ENCODE results near the gene SLIT1.

Gene SLIT1

GRCh38 chr10:97120370-97120769 lies 65.4 kb downstream of the SLIT1 start:
- DNase-seq (ENCODE audit: low spot score) (no peak), ATAC-seq (ENCODE audit: low read depth) (no peak)
- no peak overlapping the region for H3K27ac ChIP-seq (ENCODE audit: poor library complexity, severe bottlenecking)
- no peak overlapping the region for H3K4me3 ChIP-seq (ENCODE audit: severe bottlenecking)
- no peaks in the 10 kb centered on the region for H3K9me3 ChIP-seq (ENCODE audit: severe bottlenecking)
- H3K36me3 ChIP-seq (ENCODE audit: low read depth) = no peaks in the 10 kb centered on the region
- H3K4me1 ChIP-seq (ENCODE audit: insufficient read depth, poor library complexity, severe bottlenecking) = no peaks in the 10 kb centered on the region
- TF ChIP-seq CTCF (IDR thresholded peaks at IDR 0.05; ENCODE audit: poor library complexity, severe bottlenecking) = no peak
- peaks cover 5% of the 10 kb centered on the region for H3K27me3 ChIP-seq (ENCODE audit: insufficient read depth, poor library complexity, severe bottlenecking)

GRCh38 chr10:97119058-97119745 lies 66.6 kb downstream of the SLIT1 start:
- no peaks in the 10 kb centered on the region for H3K36me3 ChIP-seq (ENCODE audit: low read depth)
- ATAC-seq (ENCODE audit: low read depth) = no peak
- no peaks in the 10 kb centered on the region for H3K4me1 ChIP-seq (ENCODE audit: insufficient read depth, poor library complexity, severe bottlenecking)
- no peak for DNase-seq (ENCODE audit: low spot score)
- H3K9me3 ChIP-seq (ENCODE audit: severe bottlenecking) = no peaks in the 10 kb centered on the region
- TF ChIP-seq CTCF (IDR thresholded peaks at IDR 0.05; ENCODE audit: poor library complexity, severe bottlenecking) = no peak
- peaks cover 5% of the 10 kb centered on the region for H3K27me3 ChIP-seq (ENCODE audit: insufficient read depth, poor library complexity, severe bottlenecking)
- no peak overlapping the region for H3K27ac ChIP-seq (ENCODE audit: poor library complexity, severe bottlenecking)
- no peak overlapping the region for H3K4me3 ChIP-seq (ENCODE audit: severe bottlenecking)

DNA sequence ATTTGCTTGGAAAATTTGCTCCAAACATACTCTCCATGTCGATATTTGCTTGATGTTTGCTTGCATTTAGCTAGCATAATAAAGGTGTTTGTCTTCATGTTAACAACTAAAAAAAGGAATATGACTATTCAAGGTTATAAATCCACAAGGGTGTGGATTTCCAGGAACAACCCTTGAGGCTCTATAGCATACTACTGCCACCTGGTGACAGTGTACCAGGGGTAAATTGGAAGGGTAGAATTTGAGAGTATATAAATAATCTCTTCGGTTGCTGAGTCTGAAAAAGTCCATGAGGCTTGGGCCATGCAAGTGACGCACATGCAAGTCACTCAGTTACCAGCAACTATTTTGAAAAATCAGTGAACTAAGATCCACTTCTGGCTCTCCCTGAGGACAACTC lies 68.4 kb downstream of the SLIT1 start:
- ATAC-seq (ENCODE audit: low read depth) (no peak; the same call in 2 of the 3 replicates), DNase-seq (ENCODE audit: low spot score) (no peak)
- Histone ChIP-seq H3K4me1 (ENCODE audit: insufficient read depth, poor library complexity, severe bottlenecking) (no peaks in the 10 kb centered on the region), H3K9me3 (ENCODE audit: severe bottlenecking) (no peaks in the 10 kb centered on the region), H3K27me3 (ENCODE audit: insufficient read depth, poor library complexity, severe bottlenecking) (peaks cover 5% of the 10 kb centered on the region), H3K4me3 (ENCODE audit: severe bottlenecking) (no peak overlapping the region), H3K36me3 (ENCODE audit: low read depth) (no peaks in the 10 kb centered on the region), H3K27ac (ENCODE audit: poor library complexity, severe bottlenecking) (no peak overlapping the region)
- TF ChIP-seq CTCF (IDR thresholded peaks at IDR 0.05; ENCODE audit: poor library complexity, severe bottlenecking) = peak; percentile 42

GRCh38 chr10:97116462-97117162 lies 69.1 kb downstream of the SLIT1 start:
- Histone ChIP-seq H3K9me3 (ENCODE audit: severe bottlenecking) (no peaks in the 10 kb centered on the region), H3K4me3 (ENCODE audit: severe bottlenecking) (no peak overlapping the region), H3K27ac (ENCODE audit: poor library complexity, severe bottlenecking) (no peak overlapping the region), H3K36me3 (ENCODE audit: low read depth) (no peaks in the 10 kb centered on the region), H3K4me1 (ENCODE audit: insufficient read depth, poor library complexity, severe bottlenecking) (no peaks in the 10 kb centered on the region), H3K27me3 (ENCODE audit: insufficient read depth, poor library complexity, severe bottlenecking) (peaks cover 6% of the 10 kb centered on the region)
- TF ChIP-seq CTCF (IDR thresholded peaks at IDR 0.05; ENCODE audit: poor library complexity, severe bottlenecking) = no peak
- no peak for DNase-seq (ENCODE audit: low spot score)
- ATAC-seq (ENCODE audit: low read depth) = no peak

GRCh38 chr10:97115846-97116245 lies 69.9 kb downstream of the SLIT1 start:
- no peak overlapping the region for H3K4me3 ChIP-seq (ENCODE audit: severe bottlenecking)
- H3K4me1 ChIP-seq (ENCODE audit: insufficient read depth, poor library complexity, severe bottlenecking) = no peaks in the 10 kb centered on the region
- DNase-seq (ENCODE audit: low spot score) = no peak
- no peak for ATAC-seq (ENCODE audit: low read depth)
- no peaks in the 10 kb centered on the region for H3K36me3 ChIP-seq (ENCODE audit: low read depth)
- H3K27me3 ChIP-seq (ENCODE audit: insufficient read depth, poor library complexity, severe bottlenecking) = peaks cover 11% of the 10 kb centered on the region
- no peaks in the 10 kb centered on the region for H3K9me3 ChIP-seq (ENCODE audit: severe bottlenecking)
- no peak for TF ChIP-seq CTCF (IDR thresholded peaks at IDR 0.05; ENCODE audit: poor library complexity, severe bottlenecking)
- H3K27ac ChIP-seq (ENCODE audit: poor library complexity, severe bottlenecking) = no peak overlapping the region

Data from RWPE2 (cell line).